Measurements from ENCODE around the gene DDX42.
"Not testable (repeated sequence)": the region's sequence is repeated elsewhere in the genome, so short reads cannot be mapped to it uniquely, and the experiment has no call there.

Gene DDX42

GRCh38 chr17:63783522-63783921 lies 9.6 kb downstream of the DDX42 start:
- no peak for DNase-seq

DNA sequence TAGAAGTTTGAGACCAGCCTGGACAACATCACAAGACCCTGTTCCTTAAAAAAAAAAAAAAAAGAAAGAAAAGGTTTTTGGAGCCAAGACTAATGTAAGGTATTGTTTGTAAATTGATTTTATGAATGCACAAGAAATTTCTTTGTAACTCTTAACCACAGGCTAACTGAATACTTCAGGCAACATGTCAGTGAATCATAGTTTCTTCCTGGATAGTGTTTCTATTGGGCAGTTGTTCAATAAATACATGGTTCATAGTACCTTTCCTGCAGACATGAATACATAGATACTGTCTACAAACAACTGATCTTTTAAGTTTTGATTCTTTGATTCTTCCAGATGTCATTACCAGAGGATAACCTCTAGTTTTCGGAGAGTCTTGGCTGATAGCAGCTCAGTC lies 11.6 kb downstream of the DDX42 start:
- DNase-seq, result no peak

GRCh38 chr17:63786117-63786516 lies 12.1 kb downstream of the DDX42 start:
- DNase-seq, result no peak

DNA sequence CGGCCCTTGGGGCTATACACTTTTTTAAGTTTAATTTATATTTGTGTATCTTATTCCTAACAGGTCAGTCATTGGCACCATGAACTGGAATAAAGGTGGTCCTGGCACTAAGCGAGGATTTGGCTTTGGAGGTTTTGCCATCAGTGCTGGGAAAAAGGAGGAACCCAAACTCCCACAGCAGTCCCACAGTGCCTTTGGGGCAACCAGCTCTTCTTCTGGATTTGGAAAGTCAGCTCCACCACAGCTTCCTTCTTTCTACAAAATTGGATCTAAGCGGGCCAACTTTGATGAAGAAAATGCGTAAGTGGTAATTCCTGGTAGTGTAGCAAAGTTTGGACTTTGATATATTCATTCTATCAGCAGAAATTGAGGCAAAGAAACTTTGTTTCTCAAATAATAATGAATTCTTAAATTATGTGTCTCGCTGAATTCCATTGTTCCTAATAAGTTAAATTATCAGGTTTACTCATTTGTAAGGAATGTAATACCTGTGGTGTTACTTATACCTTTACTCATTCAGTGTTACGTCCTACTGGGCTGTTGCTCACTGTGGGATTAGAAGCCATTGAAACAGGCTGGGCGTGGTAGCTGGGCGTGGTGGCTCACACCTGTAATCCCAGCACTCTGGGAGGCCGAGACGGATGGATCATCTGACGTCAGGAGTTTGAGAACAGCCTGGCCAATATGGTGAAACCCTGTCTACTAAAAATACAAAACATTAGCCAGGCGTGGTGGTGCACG lies 13.2 kb downstream of the DDX42 start:
- DNase-seq, result no peak

- no peak for DNase-seq
Measured at GRCh38 chr17:63790057-63790456, 16.1 kb downstream of the DDX42 start.

- no peak for DNase-seq
Measured at GRCh38 chr17:63792055-63792729, 18.2 kb downstream of the DDX42 start.

DNA sequence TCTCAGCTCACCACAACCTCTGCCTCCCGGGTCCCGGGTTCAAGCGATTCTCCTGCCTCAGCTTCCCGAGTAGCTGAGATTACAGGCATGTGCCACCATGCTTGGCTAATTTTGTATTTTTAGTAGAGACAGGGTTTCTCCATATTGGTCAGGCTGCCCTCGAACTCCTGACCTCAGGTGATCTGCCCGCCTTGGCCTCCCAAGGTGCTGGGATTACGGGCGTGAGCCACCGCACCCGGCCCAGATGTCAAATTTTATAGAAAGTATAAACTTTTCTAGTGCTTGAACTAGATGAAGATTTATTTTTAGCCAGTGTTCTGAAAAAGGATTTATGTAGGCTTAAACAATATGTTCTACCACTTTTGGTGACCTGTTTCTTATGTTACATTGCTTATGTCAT lies 22.4 kb downstream of the DDX42 start:
- not testable (repeated sequence) for DNase-seq

GRCh38 chr17:63798572-63799106 lies 24.7 kb downstream of the DDX42 start:
- no peak for DNase-seq

- no peak for DNase-seq
Measured at GRCh38 chr17:63800783-63801182, 26.8 kb downstream of the DDX42 start.

DNA sequence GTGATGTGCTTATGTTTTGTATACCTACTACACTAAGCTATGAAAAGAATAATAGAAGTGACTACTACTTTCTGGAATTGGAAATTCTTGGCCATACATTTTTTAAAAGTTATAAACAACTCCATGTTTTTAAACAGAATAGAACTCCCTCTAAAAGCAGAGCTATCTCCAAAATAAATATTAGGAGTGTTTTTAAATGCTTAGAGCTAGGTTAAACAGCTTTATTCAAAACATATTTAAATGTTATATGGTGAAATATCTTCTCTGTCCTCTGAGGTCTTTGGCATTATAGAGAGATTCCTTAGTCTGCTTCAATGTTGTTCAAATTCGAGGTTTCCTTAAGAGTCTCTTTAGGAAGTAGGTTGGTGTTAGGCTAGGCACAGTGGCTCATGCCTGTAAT lies 30.4 kb downstream of the DDX42 start:
- no peak for DNase-seq

GRCh38 chr17:63805591-63805990 lies 31.6 kb downstream of the DDX42 start:
- no peak for DNase-seq

GRCh38 chr17:63809970-63810369 lies 36.0 kb downstream of the DDX42 start:
- DNase-seq, result no peak

GRCh38 chr17:63816123-63816522 lies 42.2 kb downstream of the DDX42 start:
- no peak for DNase-seq

DNA sequence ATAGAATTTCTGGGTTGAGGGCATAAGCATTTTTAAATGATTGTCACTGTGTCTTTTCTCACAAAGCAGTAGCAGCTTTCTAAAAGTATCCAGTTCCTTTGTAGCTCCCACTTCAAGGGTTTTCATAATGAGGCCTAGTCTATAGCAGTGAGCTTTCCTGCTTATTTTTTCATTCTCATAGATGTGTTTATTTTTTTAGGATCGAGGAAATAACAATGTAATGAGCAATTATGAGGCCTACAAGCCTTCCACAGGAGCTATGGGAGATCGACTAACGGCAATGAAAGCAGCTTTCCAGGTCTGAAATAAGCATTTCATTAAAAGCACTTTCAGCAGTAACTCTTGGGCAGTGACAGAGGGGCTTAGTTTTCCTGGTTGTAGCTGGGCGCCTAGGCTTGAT lies 42.7 kb downstream of the DDX42 start:
- DNase-seq, result no peak

- DNase-seq, result no peak
Measured at GRCh38 chr17:63817736-63818385, 43.9 kb downstream of the DDX42 start.

- no peak for DNase-seq
Measured at GRCh38 chr17:63819131-63819530, 45.2 kb downstream of the DDX42 start.

DNA sequence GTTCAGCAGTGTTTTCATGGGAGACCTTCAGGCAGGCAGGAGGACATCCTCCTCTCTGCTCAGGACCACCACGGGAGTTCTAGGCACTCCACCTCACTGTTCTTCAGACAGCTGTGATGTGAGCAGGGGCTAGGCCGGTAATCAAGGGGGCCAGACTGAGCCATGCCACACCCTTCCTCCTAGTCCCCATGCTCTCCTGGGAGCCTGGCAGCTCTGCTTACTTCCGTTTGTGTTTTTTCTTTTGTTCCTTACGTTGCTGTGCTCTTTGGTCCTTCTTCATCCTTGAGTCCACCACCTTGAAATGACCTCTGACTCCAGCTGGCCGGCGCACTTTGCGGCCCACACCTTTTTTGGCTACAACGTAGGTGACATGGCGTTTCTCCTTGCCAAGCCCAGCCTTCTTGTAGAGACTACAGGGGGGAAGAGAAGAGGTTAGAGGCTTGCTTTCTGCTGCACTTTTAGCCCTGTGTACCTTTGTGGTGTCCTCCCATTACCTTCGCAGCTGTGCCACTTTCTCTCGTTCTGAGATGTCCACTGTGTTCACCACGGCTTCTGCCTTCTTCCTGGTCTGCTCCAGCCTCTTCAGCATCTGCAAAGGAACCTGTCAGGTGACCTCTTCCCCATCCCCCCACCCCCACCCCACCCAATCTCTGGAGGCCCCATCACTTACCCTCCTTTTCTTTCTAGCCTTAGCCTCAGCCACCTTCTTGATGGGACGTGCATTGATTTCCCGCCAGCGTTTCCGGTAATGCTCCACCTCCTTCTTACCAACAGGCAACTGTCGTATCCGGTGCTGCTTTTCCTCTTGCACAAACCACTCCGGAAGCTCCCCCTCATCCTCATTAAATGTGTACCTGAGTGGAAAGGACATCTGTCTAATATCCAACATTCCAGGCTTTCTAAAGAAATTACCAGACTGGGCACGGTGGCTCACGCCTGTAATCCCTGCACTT lies 45.9 kb downstream of the DDX42 start:
- DNase-seq, result no peak

DNA sequence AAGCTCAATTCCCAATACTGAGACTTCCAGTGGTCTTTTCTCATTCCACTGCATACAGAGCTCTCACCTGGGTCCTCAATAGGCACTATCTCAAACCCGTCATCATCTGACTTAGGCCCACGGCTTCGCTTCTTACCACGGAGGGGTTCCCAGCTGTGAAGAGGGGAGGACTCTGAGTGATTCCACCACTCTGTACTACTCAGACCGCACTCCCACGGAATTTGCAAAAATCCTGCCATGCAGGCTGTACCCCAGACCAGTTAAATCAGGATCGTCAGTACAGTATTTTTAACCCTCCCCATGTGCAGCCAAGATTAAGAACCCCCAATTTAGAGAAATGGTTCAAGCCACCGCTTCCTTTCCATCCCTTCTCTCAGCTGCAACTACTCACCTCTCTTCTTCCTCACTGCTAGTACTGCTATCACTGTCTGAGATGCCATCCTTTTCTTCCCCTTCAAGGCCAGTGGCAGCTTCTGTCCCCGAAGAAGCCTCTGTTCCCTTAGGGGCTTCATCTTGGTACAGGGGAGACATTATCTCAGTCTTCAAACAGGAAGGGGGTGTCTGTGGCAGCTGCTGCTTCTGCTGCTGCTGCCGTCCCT lies 47.1 kb downstream of the DDX42 start:
- no peak for DNase-seq

GRCh38 chr17:63821804-63822203 lies 47.8 kb downstream of the DDX42 start:
- DNase-seq, result no peak

DNA sequence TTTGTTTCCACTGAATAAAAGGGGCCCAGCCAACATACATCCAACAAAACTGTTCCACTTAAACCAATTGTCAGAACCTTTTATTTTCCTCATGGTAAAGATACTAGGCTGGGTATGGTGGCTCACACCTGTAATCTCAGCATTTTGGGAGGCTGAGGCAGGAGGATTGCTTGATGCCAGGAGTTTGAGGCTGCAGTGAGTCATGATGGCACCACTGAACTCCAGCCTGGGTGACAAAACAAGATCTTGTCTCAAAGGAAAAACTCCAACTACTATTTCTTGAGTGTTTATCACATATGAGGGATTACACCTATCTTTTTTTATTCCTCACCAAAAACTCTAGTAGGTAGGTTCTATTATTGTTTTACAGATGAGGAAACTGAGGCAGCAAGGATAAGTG lies 48.6 kb downstream of the DDX42 start:
- no peak for DNase-seq

DNA sequence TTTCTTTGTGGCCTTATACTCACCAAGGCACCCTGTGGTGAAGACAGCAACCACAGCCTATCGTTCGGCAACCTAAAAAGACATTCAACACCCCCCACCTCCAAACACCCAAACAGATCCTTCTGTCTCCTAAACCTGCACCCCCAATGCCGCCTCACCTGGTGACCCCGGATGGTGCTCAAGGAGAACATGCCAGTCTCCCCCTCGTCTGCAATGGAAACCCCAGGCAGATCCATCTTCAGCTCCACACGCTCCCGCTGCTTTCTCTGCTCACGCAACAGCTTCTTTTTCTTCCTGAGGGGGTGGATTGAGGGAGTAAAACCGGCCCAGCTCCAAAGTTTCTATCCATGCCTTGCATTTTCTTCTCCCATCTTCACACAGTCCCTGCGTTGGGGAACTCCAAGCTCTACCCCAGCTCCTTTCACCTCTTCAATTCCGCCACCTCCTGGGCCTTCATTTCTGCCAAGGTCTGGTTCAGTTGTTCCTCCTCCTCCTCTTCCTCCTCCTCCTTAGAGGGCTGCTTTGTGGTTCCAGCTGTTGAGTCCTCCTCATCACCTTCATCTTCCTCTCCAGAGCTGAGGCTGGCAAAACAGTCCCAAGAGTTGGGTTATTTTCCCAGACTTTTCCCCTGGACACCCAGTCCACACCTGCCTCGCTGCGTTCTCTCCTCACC lies 49.8 kb downstream of the DDX42 start:
- DNase-seq, result no peak

GRCh38 chr17:63824362-63824761 lies 50.4 kb downstream of the DDX42 start:
- no peak for DNase-seq

Measured in stimulated activated CD4-positive, alpha-beta T cell treated with anti-CD3 and anti-CD28 coated beads, Interleukin-1b, Interleukin-23, amount 100 ng/mL, for 48 hours (primary cell).